ENCODE results near the gene MT1X.

The MT1X gene
- 0.42 to 4.6 (median 1.3) reads per million in 17 experiments for total RNA-seq

DNA sequence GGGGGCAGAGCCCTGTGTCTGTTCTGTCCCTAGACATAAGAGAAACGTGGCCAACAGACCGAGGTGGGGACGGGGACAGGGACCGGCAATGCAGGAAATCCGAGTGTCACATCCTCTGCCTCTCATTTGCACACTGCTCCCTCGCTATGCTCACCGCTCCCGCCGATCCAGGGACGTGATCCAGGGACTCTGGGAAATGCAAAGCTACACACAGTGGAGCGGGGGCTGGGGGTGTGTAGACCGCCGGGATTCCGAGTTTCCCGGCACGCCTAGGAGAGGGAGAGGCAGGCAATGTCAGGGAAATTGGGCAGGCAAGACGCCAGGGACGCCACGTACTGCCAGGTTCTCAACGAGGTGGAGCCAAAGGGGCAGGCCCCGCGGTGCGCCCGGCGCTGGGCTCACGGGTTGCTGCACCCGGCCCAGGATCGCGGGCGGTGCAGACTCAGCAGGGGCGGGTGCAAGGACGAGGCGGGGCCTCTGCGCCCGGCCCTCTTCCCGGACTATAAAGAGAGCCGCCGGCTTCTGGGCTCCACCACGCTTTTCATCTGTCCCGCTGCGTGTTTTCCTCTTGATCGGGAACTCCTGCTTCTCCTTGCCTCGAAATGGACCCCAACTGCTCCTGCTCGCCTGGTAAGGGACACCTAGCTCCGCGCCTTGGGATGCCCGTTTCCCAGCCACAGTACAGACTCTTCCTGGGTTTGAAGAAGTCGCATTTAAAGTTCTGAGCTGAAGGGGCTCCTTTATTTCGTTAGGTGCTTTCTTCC, at the start of gene MT1X:
Gene MT1X (plus strand): TSS at position 532 of the 764 bp plus-strand sequence. CDS start 71 bp downstream, at position 603.
- DNase-seq = peak; percentile 94 to 98 (median 95)

DNA sequence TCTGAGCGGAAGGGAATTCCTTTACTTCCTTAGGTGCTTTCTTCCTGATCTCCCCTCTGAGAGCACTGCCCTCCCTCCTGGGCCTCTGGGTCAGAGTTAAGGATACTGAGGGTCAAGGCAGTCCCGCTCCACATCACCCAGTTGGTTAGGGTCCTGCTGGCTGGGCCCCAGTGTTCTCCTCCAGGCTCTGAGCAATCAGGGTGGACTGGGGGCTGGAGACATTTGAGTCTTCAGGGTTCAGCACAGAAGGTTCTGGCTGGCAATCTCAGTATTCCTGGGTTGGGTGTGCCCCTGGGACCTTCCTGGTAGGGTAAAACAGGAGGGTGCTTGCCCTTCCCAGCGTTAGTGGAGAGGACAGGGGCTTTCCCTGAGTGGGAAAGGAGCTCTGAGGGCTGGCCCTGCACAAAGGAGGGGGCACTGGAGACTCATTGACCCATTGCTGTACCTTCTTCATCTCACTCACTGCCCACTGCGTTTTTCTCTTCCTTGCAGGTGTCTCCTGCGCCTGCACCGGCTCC, 49.4 kb upstream of the MT1X start:
- no peak for DNase-seq

DNA sequence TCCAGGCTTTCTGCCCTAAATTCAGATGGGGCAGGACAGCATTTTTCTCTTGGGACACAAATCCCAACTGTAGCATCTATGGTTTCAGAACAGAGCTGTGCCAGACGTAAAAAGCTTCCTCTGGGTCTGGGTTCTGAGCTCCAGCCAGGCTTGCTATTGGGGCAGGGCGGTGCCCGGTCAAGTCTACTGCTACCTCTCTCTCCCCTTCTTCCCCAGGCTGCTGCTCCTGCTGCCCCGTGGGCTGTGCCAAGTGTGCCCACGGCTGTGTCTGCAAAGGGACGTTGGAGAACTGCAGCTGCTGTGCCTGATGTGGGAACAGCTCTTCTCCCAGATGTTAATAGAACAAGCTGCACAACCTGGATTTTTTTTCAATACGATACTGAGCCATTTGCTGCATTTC, 48.7 kb upstream of the MT1X start:
- no peak for DNase-seq

DNA sequence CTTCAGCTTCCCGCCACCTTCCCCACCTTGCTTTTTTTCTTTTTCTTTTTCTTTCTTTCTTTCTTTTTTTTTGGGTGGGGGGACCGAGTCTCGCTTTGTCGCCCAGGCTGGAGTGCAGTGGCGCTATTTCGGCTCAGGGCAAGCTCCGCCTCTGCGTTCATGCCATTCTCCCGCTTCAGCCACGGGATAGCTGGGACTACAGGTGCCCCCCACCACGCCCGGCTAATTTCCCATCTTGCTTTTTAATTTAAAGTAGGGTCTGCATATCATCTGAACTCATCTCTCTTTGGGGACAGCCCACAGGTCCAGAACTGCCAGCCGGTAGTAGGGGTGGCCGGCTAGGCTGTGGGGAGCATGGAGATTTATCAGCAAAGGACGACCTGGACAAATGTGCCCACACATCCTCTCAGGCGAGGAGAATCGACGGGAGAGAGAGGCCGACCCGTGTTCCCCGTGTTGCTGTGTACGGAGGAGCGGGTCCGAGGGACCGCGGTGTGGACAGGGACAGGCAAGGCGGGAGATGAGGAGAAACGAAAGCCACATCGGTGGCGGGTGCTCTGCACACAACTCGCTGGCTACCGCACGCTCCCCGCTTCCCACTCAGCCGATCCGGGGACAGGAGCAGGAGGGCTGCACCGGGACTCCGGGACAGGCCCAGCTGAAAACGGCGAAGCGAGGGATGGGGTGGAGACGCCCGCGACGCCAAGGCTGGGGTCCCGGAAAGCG, 47.4 kb upstream of the MT1X start:
- DNase-seq = peak in 1 of 4 experiments; percentile 19

DNA sequence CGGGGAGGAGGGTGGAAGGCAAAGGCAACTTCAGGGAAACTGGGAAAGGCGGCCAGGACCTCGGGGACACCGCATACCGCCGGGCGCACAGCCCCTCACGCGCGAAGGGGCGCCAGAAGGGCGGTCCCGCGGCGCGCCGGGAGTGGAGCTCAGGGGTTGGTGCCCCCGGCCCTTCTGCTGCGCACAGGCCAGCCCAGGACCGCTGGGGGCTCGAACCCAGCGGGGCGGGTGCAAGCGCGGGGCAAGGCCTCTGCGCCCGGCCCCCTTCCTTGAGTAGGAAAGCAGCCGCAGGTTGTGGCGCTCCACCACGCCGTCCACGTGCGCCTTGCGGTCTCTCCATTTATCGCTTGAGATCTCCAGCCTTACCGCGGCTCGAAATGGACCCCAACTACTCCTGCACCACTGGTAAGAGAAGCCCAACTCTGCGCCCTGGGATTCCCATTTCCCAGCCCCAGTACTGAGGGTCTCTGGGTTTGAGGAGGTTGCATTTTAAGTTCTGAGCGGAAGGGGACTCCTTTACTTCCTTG, 46.8 kb upstream of the MT1X start:
- DNase-seq = no peak

DNA sequence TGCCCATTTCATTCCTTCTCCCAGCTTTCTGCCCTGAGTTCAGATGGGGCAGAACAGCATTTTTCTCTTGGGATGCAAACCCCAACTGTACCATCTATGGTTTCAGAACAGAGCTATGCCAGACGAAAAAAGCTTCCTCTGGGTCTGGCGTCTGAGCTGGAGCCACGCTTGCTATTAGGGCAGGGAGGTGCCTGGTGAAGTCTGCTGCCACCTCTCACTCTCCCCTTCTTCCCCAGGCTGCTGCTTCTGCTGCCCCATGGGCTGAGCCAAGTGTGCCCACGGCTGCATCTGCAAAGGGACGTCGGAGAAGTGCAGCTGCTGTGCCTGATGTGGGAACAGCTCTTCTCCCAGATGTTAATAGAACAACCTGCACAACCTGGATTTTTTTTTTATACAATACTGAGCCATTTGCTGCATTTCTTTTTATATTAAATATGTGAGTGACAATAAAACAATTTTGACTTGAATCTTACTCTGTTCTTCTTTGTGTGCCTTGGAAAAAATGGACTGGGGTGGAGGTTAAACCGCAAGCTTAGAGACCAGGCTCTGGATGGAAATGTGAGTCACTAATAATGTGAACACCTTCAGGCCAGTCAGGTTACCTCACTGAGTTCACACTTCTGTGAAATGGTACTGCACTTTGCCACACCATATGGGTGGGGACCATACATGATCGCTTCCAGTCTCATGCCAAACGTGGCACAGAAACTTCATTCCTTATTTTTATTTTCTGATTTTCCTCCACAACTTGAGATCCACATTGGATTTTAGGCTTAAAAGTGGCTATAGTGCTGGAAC, 45.5 kb upstream of the MT1X start:
- DNase-seq = no peak

DNA sequence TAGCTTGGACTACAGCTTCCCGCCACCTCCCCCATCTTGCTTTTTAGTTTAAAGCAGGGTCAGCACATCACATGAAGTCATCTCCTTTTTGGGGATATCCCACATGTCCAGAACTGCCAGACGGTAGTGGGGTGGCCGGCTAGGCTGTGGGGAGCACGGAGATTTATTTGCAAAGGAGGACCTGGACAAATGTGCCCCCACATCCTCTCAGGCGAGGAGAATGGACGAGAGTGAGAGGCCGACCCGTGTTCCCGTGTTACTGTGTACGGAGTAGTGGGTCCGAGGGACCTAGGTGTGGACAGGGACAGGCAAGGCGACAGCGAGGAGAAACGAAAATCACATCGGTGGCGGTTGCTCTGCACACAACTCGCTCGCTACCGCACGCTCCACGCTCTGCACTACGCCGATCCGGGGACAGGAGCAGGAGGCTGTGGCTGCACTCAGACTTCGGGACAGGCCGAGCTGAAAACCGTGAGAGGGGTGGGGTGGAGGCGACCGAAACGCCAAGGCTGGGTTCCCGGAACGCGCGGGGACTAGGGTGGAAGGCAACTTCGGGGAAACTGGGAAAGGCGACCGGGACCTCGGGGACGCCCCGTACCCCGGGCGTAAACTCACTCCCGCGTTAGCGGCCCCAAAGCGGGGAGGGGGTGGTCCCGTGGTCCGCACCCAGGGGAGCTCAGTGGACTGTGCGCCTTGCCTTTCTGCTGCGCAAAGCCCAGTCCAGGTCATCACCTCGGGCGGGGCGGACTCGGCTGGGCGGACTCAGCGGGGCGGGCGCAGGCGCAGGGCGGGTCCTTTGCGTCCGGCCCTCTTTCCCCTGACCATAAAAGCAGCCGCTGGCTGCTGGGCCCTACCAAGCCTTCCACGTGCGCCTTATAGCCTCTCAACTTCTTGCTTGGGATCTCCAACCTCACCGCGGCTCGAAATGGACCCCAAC, 44.2 kb upstream of the MT1X start, which contains the start of gene MT1A:
Gene MT1A (plus strand): TSS at position 853 of the 937 bp plus-strand sequence. CDS start 73 bp downstream, at position 926.
- peak; percentile 38 to 68 (median 46) for DNase-seq

DNA sequence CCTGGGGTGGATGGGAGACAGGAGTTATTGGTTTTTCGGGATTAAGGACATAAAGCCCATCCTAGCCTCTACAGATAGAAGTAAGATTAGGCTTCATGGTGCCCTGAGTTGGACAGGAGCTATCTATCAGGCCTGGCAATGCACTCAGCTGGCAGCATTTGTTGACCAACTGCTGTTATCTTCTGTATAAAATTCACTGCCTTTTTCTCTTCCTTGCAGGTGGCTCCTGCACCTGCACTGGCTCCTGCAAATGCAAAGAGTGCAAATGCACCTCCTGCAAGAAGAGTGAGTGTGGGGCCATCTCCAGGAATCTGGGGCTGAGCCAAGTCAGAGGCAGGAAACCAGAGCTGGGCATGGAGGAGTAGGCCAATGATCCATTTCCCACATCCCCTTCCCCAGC, 43.2 kb upstream of the MT1X start:
- no peak for DNase-seq

DNA sequence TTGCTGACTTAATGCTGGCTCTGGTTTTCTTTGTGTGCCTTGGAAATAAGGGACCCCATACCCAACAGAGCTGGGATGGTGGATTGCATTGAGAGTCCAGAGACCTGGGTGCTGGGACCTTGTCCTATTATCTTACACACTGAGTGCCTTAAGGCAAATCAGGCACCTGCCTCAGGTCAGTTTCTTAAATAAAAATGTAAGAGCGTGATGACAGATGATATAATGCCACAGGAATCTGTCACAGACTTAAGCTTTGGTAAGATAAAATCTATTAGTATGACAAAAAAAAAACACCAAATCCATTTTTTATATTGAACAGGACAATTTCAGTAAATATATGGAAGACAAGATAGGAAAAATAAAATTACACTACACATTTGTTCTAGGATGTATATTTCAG, 42.2 kb upstream of the MT1X start:
- DNase-seq = no peak

DNA sequence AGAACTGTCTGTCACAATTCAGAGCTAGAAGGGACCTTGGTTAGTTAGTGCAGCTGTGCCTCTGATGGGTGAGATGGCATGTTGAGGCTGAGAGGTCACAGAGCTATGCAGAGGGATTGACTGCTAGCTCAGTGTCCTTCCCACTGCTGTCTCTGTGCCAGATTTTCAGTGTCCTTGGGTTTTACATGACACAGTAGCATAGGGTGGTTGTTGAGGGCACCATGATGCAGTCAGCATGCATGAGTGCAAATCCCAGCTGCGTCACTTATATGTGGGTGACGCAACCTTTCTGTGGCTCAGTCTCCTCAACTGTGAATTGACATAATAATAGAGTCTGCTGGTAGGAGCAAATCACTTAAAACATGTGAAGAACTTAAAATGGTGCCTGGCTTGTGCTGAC, 41.1 kb upstream of the MT1X start:
- DNase-seq = no peak

DNA sequence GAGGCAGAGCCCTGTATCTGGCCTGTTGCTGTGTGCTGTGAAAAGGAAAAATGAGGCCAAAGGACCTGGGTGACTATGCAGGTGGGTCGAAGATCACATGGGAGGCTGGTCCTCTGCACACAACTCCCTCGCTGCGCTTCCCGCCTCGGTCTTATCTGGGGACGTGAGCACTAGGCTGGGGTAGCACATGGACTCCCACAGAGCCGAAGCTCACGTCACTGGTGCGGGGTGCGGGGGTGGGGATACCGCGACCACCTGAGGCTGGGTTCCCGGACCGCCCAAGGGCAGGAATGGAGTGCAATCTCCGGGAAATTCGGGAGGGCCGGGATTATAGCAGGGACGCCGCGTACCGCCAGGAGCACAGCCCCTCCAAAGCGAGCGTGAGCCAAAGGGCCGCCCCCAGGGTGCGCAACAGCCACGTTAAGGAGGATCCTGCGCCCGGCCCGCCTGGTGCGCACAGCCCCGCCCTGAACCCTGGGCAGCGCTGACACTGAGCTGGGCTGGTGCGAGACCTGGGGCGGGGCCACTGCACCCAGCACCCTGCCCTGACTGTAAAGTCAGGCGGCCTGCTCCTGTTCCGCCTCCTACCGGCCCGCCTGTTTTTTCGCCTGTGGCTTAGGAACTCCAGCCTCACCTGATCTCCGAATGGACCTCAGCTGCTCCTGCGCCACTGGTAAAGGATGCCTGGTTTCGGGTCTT, 39.0 kb upstream of the MT1X start:
- peak; percentile 78 to 91 (median 84) for DNase-seq

DNA sequence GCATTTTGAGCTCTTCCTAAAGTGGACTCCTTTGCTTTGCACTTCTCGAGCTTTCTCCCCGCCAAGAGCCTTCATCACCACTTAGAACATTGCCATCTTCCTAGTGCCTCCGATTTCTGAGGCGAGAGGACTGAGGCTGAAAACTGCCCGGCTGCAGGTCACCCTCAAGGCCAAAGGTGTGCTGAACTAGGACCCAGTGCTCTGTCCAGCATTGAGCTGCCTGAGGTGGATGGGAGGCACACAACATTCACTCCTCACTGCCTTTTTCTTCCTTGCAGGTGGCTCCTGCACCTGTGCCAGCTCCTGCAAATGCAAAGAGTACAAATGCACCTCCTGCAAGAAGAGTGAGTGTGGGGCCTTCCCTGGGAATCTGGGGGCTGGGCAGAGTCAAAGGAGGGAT, 38.4 kb upstream of the MT1X start:
- no peak for DNase-seq

DNA sequence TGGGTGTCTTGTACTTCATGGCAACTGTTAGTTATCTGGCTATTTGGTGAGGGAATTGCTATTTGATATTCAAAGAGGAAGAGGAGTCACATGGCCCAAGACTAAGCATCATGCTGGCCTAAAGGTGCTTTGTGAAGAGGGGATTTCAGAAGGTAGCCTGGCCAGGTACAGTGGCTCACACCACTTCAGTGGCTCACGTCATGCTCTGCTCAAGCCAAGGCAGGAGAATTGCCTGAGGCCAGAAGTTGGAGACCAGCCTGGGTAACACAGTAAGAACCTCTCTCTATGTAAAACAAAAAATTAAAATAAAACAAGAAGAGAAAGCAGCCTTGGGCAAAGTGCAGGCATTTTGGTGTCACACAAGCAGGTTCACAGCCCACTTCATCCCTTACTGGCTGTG, 37.0 kb upstream of the MT1X start:
- DNase-seq = no peak

DNA sequence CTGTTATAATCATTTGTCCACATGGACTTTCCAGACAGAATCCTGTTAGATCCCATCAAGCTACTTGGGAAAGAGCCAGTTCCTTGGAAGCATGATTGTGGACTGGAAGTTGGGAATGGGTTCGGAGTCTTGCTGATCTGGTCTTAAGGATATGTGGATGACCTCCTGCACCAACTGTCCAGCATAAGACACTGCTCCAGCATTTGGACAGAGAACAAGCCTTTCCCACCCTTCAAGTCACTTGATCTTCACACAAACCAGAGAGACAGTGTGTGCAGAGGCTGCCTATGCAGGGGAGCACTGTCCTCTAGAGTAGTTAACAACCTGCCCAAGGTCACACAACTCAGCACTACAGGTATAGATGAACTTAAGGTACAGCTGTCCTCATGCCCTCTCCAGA, 36.4 kb upstream of the MT1X start:
- DNase-seq = no peak

DNA sequence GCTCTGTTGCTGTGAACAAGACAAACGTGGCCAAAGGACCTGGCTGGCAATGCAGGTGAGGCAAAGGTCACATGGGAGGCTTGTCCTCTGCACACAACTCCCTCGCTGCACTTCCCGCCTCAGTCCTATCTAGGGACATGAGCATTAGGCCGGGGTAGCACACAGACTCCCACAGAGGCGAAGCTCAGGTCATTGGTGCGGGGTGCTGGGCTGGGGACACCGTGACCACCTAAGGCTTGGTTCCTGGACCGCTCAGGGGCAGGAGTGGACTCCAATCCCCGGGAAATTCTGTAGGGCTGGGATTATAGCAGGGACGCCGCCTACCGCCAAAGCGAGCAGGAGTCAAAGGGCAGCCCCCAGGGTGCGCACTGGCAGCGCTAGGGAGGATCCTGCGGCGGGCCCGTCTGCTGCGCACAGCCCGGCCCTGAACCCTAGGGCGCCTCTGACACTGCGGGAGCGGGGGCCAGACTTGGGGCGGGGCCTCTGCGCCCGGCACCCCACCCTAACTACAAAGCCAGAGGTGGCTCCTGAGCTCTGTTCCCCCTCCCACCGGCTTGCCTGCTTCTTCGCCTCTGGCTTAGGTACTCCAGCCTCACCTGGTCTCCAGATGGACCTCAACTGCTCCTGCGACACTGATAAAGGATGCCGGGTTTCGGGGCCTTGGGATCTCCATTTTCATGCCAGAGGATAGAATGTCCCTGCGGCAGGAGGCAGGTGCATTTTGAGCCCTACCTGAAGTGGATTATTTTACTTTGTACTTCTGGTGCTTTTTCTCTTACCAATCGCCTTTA, 34.4 kb upstream of the MT1X start:
- DNase-seq = no peak

DNA sequence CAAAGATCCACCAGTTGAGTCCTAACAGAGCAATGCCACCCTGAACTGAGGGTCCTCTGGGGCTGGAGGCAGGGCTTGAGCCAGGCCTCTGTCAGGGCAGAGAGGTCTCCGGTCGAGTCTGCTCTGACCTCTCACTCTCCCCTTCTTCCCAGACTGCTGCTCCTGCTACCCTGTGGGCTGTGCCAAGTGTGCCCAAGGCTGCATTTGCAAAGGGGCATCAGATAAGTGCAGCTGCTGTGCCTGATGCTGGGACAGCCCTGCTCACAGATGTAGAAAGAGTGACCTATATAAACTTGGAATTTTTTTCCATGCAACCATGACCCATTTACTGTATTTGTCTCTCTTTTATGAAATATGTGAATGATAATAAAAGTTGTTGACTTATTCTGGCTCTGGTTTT, 33.0 kb upstream of the MT1X start:
- DNase-seq = no peak

DNA sequence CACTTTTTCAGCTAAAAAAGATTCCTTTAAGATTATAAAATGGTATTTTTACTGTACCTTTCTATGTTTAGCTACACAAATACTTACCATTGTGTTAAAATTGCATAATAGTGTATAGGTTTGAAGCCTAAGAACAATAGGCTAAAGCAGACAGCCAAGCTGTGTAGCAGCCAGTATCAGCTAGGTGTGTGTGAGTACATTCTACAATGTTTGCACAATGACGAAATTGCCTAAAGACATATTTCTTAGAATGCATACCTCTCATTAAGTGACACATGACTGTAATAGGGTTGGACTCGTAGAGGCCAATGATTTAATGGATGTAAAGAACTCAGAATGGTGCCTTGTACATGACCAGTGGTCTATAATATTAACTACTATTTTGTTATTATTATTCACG, 32.5 kb upstream of the MT1X start:
- DNase-seq = no peak

DNA sequence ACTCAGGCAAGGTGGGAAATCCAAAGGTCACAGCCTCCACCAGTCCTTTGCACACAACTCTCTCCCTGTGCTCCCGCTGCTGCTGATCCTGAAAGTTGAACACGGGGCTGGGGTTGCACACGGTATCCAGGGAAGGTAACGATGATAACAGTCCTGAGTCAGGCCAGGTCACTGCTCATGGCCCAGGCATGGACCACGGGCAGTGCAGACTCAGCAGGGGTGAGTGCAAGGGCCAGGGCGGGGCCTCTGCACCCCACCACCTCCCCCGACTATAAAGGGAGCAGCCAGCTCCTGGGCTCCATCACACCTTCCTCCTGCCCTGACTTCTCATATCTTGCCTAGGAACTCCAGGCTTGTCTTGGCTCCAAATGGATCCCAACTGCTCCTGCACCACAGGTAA, 30.7 kb upstream of the MT1X start, which contains the start of gene MT1B:
Gene MT1B (plus strand): TSS at position 301 of the 400 bp plus-strand sequence. CDS start 68 bp downstream, at position 369.
- DNase-seq = no peak

DNA sequence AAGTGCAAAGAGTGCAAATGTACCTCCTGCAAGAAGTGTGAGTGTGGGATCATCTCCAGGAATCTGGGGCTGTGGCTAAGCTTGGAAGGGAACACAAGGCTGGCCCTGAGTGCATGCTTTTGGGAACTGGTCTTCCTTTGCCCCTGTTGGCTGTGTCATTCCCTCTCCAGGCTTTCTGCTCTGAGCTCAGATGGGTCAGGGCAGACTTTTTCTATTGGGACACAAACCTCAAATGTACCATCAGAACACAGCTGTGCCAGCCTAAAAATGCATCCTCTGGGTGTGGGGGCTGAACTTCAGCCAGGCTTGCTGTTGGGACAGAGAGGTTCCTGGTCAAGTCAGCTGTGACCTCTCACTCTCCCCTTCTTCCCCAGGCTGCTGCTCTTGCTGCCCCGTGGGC, 29.7 kb upstream of the MT1X start:
- DNase-seq = no peak

DNA sequence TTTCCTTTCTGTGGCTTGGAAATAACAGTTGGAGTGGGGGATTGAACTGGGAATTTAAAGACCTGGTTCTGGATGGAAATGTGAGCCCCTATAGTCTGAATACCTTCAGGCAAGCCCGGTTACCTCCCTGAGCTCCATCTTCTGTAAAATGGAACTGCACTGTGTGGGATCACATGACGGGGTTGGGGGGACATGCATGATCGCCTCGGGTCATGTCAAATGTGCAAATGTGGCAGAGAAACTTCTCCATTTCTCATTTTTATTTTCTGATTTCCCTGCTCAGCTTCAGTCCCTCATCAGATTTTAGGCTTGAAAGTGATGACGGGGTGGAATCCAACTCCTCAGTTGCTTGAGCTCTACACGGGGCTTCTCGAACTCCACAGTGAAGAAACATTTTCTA, 29.1 kb upstream of the MT1X start:
- DNase-seq = no peak

Measured in suppressor macrophage (primary cell).